HAP-1 (cell line): Measurements from ENCODE around the gene XPC.
A peak's percentile ranks its signal among the peaks of the same experiment; 100 is the strongest.

Experiments used
- DNase-seq, 2 experiments: peaks; one replicate each; pipeline ENCODE4 v3.0.0-alpha.2; 2016 to 2020; ENCODE audit warnings: low spot score in 2 of 2
- H3K27me3 ChIP-seq: fragments of 250-450 bp; sonication (Bioruptor Pico); 2 replicates; pipeline ENCODE4 v1.5.1; 2020; ENCODE audit warnings: low read depth, mild to moderate bottlenecking, moderate library complexity
- H3K36me3 ChIP-seq: fragments of 250-450 bp; sonication (Bioruptor Pico); replicated peaks from 2 replicates; pipeline ENCODE4 v1.5.1; 2020; ENCODE audit warnings: mild to moderate bottlenecking
- H3K4me1 ChIP-seq: fragments of 250-450 bp; sonication (Bioruptor Pico); 2 replicates; pipeline ENCODE4 v1.5.1; 2020; ENCODE audit warnings: mild to moderate bottlenecking
- H3K4me3 ChIP-seq: fragments of 250-450 bp; sonication (Bioruptor Pico); 2 replicates; pipeline ENCODE4 v1.5.1; 2020; ENCODE audit warnings: mild to moderate bottlenecking, moderate library complexity
- H3K9me3 ChIP-seq: fragments of 250-450 bp; sonication (Bioruptor Pico); 2 replicates; pipeline ENCODE4 v1.5.1; 2020; ENCODE audit warnings: mild to moderate bottlenecking, moderate library complexity
- in situ Hi-C: fragments of 300-500 bp; cut with MboI; formaldehyde crosslinking; loops from 3 replicates; pipeline ENCODE4 v1.14.3; 2020; ENCODE audit warnings: low sequenced_read_pairs, inconsistent platforms, mixed read lengths

Gene XPC

GRCh38 chr3:14213066-14213774 lies 34.8 kb upstream of the XPC start:
- in situ Hi-C loops, result no loop called here
- Histone ChIP-seq H3K4me3 (no peak overlapping the region), H3K4me1 (no peaks in the 10 kb centered on the region), H3K27me3 (no peaks in the 10 kb centered on the region), H3K36me3 (no peaks in the 10 kb centered on the region), H3K9me3 (no peaks in the 10 kb centered on the region)
- no peak for DNase-seq

- no peak for DNase-seq
- Histone ChIP-seq H3K27me3 (no peaks in the 10 kb centered on the region), H3K9me3 (no peaks in the 10 kb centered on the region), H3K36me3 (no peaks in the 10 kb centered on the region), H3K4me3 (no peak overlapping the region), H3K4me1 (no peaks in the 10 kb centered on the region)
- in situ Hi-C loops, result no loop called here
Observed at GRCh38 chr3:14212032-14212431, 33.6 kb upstream of the XPC start.

GRCh38 chr3:14211621-14212020 lies 33.2 kb upstream of the XPC start:
- no peak overlapping the region for H3K4me3 ChIP-seq
- no peak for DNase-seq
- H3K36me3 ChIP-seq, result no peaks in the 10 kb centered on the region
- H3K9me3 ChIP-seq, result no peaks in the 10 kb centered on the region
- in situ Hi-C loops, result no loop called here
- H3K27me3 ChIP-seq, result no peaks in the 10 kb centered on the region
- H3K4me1 ChIP-seq, result no peaks in the 10 kb centered on the region

- no peak for DNase-seq
- H3K9me3 ChIP-seq, result no peaks in the 10 kb centered on the region
- H3K36me3 ChIP-seq, result no peaks in the 10 kb centered on the region
- no peaks in the 10 kb centered on the region for H3K27me3 ChIP-seq
- H3K4me1 ChIP-seq, result no peaks in the 10 kb centered on the region
- in situ Hi-C loops, result no loop called here
- H3K4me3 ChIP-seq, result no peak overlapping the region
Observed at GRCh38 chr3:14210843-14211594, 32.6 kb upstream of the XPC start.

GRCh38 chr3:14210290-14210688 lies 31.9 kb upstream of the XPC start:
- no peak overlapping the region for H3K4me3 ChIP-seq
- DNase-seq, result no peak
- no peaks in the 10 kb centered on the region for H3K27me3 ChIP-seq

GRCh38 chr3:14209581-14210289 lies 31.3 kb upstream of the XPC start:
- Histone ChIP-seq H3K4me1 (no peaks in the 10 kb centered on the region), H3K27me3 (no peaks in the 10 kb centered on the region), H3K9me3 (no peaks in the 10 kb centered on the region), H3K36me3 (no peaks in the 10 kb centered on the region), H3K4me3 (no peak overlapping the region)
- in situ Hi-C loops, result no loop called here
- no peak for DNase-seq

More at GRCh38 chr3:14210290-14210688, 31.9 kb upstream of the XPC start:
- Histone ChIP-seq H3K4me1 (no peaks in the 10 kb centered on the region), H3K36me3 (no peaks in the 10 kb centered on the region), H3K9me3 (no peaks in the 10 kb centered on the region)
- in situ Hi-C loops, result no loop called here

GRCh38 chr3:14208977-14209394 lies 30.6 kb upstream of the XPC start:
- H3K4me1 ChIP-seq, result no peaks in the 10 kb centered on the region
- H3K27me3 ChIP-seq, result no peaks in the 10 kb centered on the region
- no peaks in the 10 kb centered on the region for H3K9me3 ChIP-seq
- no peaks in the 10 kb centered on the region for H3K36me3 ChIP-seq
- DNase-seq, result no peak
- in situ Hi-C loops, result no loop called here
- no peak overlapping the region for H3K4me3 ChIP-seq

- Histone ChIP-seq H3K4me3 (no peak overlapping the region), H3K36me3 (no peaks in the 10 kb centered on the region), H3K27me3 (no peaks in the 10 kb centered on the region), H3K4me1 (no peaks in the 10 kb centered on the region), H3K9me3 (no peaks in the 10 kb centered on the region)
- DNase-seq, result no peak
- in situ Hi-C loops, result no loop called here
Observed at GRCh38 chr3:14208168-14208567, 29.8 kb upstream of the XPC start.

- Histone ChIP-seq H3K27me3 (no peaks in the 10 kb centered on the region), H3K4me3 (no peak overlapping the region), H3K36me3 (no peaks in the 10 kb centered on the region), H3K4me1 (no peaks in the 10 kb centered on the region), H3K9me3 (no peaks in the 10 kb centered on the region)
- no peak for DNase-seq
- in situ Hi-C loops, result no loop called here
Observed at GRCh38 chr3:14206548-14207177, 28.3 kb upstream of the XPC start.

- Histone ChIP-seq H3K9me3 (no peaks in the 10 kb centered on the region), H3K4me1 (no peaks in the 10 kb centered on the region), H3K4me3 (no peak overlapping the region), H3K27me3 (no peaks in the 10 kb centered on the region), H3K36me3 (no peaks in the 10 kb centered on the region)
- in situ Hi-C loops, result no loop called here
- DNase-seq, result no peak
Observed at GRCh38 chr3:14204515-14205284, 26.3 kb upstream of the XPC start.

- no peak overlapping the region for H3K4me3 ChIP-seq
- peaks cover 7% of the 10 kb centered on the region; the same call in 1 of the 2 replicates for H3K36me3 ChIP-seq
- in situ Hi-C loops, result no loop called here
- no peaks in the 10 kb centered on the region for H3K27me3 ChIP-seq
- H3K4me1 ChIP-seq, result no peaks in the 10 kb centered on the region
- peak; percentile 66 for DNase-seq
- no peaks in the 10 kb centered on the region for H3K9me3 ChIP-seq
Observed at GRCh38 chr3:14203521-14204079, 25.2 kb upstream of the XPC start.

GRCh38 chr3:14202874-14203520 lies 24.6 kb upstream of the XPC start:
- Histone ChIP-seq H3K4me1 (no peaks in the 10 kb centered on the region), H3K9me3 (no peaks in the 10 kb centered on the region), H3K36me3 (peaks cover 13% of the 10 kb centered on the region), H3K4me3 (no peak overlapping the region), H3K27me3 (no peaks in the 10 kb centered on the region)
- DNase-seq, result no peak
- in situ Hi-C loops, result no loop called here
